GM12875 (cell line): ENCODE results near the gene CDIPT.

Source experiments
- H3K4me3 ChIP-seq: one replicate; pipeline ENCODE4 v1.5.1; 2011; ENCODE audit warnings: low read depth, low read length, control low read depth
- TF ChIP-seq, protein P1 (sequence below): IDR thresholded peaks from 2 replicates; pipeline ENCODE4 v1.5.1; 2011; ENCODE audit warnings: low read depth, mild to moderate bottlenecking, control low read depth, inconsistent platforms, low read length, moderate library complexity, borderline replicate concordance; ENCODE audit not compliant: insufficient read depth

The CDIPT gene

DNA sequence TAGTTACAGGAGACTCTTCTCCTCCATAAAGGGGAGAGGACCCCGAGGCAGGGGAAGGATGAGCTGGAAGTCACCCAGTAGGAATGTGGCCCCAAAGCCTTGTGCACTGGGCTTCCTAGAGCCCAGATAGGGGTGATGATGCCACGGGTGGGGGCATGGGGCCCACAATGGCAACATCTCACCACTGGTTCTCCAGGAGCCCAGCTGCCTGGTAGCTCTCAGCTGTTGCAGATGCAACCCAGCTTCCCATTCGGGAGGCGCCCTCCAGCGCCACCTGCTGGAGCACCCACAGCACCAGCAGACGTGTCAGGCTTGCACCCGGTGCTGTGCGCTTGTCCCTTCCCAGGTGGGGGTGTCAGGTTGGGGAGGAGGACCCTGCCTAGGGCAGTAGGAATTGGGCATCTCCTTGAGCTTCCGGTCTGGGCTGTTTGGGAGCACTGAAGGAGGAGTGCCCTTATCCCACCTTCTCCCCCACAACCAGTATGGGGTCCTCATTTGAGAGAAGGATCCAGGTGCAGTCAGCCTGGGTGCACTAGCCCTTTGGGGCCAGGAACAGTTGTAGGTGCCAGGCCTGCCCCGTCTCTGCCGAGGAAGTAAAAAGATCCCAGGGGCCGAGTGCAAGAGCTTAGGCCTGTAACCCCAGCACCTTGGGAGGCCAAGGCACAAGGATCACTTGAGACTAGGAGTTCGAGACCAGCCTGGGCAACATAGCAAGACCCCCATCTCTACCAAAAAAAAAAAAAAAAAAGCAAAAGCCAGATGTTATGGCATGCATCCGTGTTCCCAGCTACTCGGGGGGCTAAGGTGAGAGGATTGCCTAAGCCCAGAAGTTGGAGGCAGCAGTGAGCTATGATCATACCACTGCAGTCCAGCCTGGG, 14.4 kb downstream of the CDIPT start:
- H3K4me3 ChIP-seq, result no peak overlapping the region
- TF ChIP-seq, protein P1, sequence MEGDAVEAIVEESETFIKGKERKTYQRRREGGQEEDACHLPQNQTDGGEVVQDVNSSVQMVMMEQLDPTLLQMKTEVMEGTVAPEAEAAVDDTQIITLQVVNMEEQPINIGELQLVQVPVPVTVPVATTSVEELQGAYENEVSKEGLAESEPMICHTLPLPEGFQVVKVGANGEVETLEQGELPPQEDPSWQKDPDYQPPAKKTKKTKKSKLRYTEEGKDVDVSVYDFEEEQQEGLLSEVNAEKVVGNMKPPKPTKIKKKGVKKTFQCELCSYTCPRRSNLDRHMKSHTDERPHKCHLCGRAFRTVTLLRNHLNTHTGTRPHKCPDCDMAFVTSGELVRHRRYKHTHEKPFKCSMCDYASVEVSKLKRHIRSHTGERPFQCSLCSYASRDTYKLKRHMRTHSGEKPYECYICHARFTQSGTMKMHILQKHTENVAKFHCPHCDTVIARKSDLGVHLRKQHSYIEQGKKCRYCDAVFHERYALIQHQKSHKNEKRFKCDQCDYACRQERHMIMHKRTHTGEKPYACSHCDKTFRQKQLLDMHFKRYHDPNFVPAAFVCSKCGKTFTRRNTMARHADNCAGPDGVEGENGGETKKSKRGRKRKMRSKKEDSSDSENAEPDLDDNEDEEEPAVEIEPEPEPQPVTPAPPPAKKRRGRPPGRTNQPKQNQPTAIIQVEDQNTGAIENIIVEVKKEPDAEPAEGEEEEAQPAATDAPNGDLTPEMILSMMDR, result peak; percentile 99

DNA sequence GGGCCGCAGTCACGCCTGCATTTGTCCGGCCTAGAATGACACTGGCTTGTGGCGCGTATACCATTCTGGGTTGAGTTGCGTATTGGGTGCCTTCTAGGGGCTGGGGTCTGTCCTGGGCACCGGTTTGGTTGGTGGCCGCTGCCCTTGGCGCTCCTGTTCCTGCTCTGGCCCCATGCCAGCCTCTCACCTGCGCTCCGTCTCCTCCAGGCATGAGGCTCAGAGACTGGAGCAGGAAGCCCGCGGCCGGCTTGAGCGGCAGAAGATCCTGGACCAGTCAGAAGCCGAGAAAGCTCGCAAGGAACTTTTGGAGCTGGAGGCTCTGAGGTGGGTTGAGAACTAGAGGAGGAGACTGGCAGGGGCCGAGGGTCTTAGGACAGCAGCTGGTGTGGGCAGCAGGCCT, 17.4 kb downstream of the CDIPT start:
- no peak overlapping the region for H3K4me3 ChIP-seq
- TF ChIP-seq, protein P1, result no peak

DNA sequence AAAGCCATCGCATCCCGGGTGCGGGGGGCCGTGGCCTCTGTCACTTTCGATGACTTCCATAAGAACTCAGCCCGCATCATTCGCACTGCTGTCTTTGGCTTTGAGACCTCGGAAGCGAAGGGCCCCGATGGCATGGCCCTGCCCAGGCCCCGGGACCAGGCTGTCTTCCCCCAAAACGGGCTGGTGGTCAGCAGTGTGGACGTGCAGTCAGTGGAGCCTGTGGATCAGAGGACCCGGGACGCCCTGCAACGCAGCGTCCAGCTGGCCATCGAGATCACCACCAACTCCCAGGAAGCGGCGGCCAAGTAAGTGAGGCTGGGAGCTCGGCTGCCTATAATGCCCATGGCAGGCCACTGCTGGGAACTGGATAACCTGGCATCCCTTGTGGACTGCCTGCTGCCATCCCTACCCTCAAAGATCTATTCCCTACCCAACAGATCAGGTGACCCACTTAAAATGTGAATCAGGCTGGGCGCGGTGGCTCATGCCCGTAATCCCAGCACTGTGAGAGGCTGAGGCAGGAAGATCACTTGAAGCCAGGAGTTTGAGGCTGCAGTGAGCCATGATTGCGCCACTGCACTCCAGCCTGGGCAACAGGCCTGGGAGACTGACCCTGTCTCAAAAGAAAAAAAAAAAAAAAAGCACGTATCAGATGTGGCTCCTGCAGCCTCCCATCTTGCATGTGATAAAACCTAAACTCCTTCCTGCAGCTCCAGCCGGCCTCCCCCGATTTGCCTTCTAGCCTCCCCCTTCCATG, 18.3 kb downstream of the CDIPT start:
- TF ChIP-seq, protein P1, result no peak
- H3K4me3 ChIP-seq, result no peak overlapping the region

DNA sequence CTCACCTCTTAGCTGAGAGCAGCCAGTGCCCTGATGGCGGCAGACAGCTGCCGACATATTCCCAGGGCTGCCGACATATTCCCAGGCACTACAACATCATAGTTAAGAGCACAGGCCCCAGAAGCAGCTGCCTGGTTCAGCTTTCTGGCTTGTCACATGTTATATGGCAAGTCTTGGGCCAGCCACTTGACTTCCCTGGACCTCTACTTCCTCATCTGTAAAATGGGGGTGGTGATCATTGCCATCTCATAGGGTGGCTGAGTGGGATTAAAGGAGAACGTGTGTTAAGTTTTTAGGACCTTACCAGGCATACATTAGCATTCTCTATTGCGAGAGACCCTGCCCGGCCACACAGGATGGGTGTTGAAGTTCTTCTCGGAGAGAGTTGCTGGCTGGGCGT, 19.1 kb downstream of the CDIPT start:
- H3K4me3 ChIP-seq, result no peak overlapping the region
- TF ChIP-seq, protein P1, result no peak

DNA sequence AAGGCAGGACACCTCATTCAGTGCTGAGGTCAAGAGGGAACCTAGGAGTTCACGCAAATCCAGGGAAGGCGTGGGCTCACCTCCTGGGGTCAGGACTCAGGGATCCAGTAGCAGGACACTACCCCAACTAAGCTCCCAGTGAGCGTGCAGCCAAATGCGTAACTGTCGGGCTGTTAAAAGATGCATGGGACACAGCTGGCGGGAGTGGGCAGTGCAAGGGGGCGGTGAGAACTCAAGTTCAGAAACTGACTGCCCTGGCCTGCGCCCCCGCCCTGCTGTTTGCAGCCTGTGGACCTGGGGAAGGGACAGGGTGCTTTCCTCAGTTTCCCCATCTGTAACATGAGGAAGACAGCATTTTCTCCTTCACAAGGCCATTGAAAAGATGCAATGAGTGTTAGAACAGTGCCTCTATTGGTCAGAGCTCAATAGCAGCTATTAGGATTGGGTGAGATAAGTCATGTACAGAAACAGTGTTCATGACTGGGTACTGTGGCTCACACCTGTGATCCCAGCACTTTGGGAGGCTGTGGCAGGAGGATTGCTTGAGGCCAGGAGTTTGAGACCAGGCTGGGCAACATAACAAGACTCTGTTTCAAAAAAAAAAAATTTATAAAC, 20.2 kb downstream of the CDIPT start:
- TF ChIP-seq, protein P1, result no peak
- H3K4me3 ChIP-seq, result no peak overlapping the region

DNA sequence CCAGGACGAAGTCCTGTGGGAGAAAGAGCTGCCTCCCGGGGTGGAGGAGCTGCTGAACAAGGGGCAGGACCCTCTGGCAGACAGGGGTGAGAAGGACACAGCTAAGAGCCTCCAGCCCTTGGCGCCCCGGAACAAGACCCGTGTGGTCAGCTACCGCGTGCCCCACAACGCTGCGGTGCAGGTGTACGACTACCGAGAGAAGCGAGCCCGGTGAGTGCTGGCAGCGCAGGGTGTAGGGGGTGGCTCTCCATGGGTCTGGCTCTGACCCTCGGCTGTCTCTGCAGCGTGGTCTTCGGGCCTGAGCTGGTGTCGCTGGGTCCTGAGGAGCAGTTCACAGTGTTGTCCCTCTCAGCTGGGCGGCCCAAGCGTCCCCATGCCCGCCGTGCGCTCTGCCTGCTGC, 21.4 kb downstream of the CDIPT start:
- H3K4me3 ChIP-seq, result no peak overlapping the region
- TF ChIP-seq, protein P1, result no peak
